ENCODE measurements around the gene APEX1. TPM values are rescaled to one million over a fixed set of nuclear protein-coding genes. Genes with fewer than 3 reads are reported as not detected.
"Not testable (repeated sequence)": the region's sequence is repeated elsewhere in the genome, so short reads cannot be mapped to it uniquely, and the experiment has no call there.

The APEX1 gene
- total RNA-seq, 1 donor from 2014 or later = 129 TPM

DNA sequence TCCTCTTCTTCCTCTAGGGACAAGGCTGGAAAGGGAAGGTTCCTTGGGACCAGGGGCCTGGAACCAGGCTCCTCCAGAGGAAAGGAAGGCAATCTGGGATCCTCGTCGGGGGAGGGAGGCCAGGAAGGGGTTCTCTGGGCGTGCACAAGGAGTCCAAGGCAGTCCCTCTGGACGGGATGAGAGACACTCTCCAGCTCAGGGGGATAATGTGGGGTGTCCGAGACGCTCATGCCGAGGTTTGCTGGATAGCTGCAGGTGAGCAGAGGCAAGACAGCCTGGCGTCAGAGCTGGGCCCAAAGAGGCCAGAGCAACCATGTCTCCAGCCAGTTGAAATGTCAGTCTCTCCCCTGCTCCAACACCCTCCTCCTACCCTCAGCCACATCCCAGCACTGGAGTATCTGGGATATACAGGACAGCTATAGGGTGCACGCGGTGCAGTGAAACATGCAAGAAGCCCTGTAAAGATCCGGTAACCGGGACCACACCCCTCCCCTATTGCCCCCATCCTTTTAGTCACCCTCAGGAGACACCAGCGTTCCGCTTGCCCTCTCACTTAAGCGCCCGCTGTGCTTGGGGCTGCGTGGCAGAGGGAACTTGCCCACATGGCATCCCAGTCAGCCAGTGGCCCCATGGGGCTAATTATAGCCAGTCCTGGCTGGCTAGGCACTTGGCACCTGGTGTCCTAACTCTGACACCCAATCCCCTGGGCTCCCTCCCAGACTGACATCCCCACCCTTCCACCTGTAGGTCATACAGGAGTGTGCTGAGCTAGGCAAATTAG is 19.3 kb upstream of the APEX1 start, which contains the start of gene KLHL33:
KLHL33 (minus strand) TSS at position 585 of the 781 bp plus-strand sequence; CDS start at position 230, 355 bp downstream.
- DNase-seq (ENCODE audit: low spot score) = no peak

GRCh38 chr14:20436363-20436755 is 18.7 kb upstream of the APEX1 start:
- no peak for DNase-seq (ENCODE audit: low spot score)

GRCh38 chr14:20438664-20439063 is 16.4 kb upstream of the APEX1 start:
- DNase-seq (ENCODE audit: low spot score) = no peak

DNA sequence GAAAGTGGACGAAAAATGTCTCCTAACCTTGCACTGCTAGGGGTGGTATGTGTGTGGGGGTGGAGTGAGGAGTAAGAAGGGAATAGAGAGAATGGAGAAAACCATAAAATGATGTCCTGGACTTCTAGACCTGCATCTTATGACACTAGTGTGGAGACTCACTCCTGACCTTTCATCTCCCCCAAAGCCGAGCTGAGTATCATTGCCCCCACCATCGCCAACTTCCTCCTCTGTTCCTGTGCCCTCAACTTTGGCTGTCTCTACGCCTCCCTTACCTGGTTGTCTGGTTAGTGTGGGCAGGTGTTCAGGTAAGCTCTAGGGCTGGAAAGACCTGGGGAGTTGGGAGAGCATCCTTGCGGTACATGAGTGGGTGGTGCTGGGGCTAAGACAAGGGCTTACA is 14.6 kb upstream of the APEX1 start:
- DNase-seq (ENCODE audit: low spot score) = no peak

DNA sequence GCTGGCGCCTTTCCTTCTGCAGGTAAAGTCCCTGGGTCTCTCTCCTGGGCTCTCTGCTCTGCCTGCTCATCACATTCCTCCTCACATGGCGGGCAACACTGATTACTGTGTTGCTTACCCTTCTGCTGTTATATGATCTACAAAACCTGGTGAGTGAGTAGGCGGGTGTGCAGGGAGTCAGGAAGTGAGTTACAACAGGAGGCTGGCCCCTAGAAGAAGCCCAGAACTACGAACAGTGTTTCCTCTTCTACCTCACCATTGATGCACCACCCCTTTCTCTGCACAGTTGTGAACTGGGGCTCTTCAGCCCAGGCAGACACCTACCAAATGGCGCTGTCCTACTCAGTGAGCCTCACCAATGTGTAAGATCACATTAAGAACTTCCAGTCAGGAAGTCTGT is 14.1 kb upstream of the APEX1 start:
- DNase-seq (ENCODE audit: low spot score) = no peak

- no peak for DNase-seq (ENCODE audit: low spot score)
Measured at GRCh38 chr14:20441461-20441860, 13.6 kb upstream of the APEX1 start.

GRCh38 chr14:20443650-20444049 is 11.4 kb upstream of the APEX1 start:
- not testable (repeated sequence) for DNase-seq (ENCODE audit: low spot score)

DNA sequence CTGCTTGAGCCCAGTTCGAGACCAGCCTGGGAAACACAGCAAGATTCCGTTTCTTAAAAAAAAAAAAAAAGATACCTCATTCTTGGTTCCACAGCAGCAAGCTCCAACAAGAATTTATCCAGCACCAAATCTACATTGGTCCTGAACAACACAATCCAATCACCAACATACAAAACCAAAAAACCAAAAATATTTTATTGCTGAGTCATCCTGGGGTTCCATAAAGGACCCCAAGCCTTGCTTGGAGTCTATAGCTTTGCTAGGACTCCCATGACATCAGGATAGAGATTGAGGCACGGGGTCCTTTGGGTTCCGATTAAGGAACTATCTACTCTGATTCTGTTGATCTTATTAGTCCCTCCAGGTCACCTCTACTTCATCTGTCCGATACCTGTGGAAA is 8.1 kb upstream of the APEX1 start:
- DNase-seq (ENCODE audit: low spot score) = no peak

GRCh38 chr14:20452831-20453230 is 2.2 kb upstream of the APEX1 start:
- DNase-seq (ENCODE audit: low spot score) = not testable (repeated sequence)

DNA sequence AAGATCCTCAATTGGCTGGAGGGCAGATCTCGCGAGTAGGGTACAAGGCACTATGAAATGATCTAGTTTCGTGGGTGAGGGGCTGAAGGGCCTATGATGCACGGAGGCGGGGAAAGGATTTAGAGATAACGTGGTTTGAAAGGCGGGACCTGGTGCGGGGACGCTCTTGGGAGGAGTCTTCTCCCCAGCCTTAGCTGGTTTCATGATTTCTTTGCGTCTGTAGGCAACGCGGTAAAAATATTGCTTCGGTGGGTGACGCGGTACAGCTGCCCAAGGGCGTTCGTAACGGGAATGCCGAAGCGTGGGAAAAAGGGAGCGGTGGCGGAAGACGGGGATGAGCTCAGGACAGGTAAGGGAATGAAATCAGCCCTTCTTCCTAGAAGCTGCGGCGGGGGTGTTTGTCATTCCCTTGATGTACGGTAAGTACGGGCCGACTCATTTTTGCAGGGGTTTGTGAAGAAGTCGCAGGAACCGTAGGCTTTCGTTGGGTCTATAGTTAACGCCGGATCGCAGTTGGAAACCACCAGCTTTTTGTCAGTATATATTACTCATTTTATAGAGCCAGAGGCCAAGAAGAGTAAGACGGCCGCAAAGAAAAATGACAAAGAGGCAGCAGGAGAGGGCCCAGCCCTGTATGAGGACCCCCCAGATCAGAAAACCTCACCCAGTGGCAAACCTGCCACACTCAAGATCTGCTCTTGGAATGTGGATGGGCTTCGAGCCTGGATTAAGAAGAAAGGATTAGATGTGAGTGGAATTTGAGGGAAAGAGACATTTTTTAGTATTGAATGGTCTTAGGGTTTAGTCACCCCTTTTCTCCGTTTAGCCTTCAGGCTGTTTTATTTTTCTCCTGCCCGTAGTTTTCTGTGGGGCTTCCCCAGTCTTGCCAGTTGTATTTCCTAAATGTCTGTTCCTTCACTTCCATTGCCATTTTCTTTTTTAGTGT is 602 bp downstream of the APEX1 start:
- no peak for DNase-seq (ENCODE audit: low spot score)

GRCh38 chr14:20456971-20457370 is 1.9 kb downstream of the APEX1 start:
- DNase-seq (ENCODE audit: low spot score) = no peak

- DNase-seq (ENCODE audit: low spot score) = no peak
Measured at GRCh38 chr14:20458031-20458789, 3.2 kb downstream of the APEX1 start.

GRCh38 chr14:20460458-20461224 is 5.6 kb downstream of the APEX1 start:
- peak; percentile 27 for DNase-seq (ENCODE audit: low spot score)

- DNase-seq (ENCODE audit: low spot score) = peak; percentile 100
Measured at GRCh38 chr14:20461225-20462141, 6.5 kb downstream of the APEX1 start, which contains the start of gene PIP4P1. Gene PIP4P1, minus strand, starts transcription at chr14:20461434. Its CDS starts 109 bp downstream, at chr14:20461325.

DNA sequence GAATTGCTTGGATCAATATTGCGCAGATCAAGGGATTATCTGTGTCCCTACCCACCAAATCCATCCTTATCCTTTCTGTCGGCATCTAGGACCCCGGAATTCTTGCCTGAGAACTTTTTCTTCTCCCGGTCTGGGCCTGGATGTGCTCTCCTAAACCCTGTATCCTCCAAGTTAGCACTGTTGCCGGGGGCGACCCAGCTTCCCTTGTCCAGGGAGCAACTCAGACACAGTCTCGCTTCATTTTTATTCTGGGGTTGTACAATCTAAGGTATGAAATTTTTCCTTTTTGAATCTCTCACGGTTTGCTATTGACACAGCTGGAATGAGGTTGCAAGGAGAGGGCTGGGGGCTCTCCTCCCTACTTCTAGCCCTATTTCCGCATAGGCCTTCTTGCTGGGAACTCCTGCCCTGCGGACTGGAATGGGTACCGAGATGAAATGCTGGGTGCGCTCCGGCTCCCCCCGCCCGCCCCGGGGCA is 13.8 kb downstream of the APEX1 start:
- DNase-seq (ENCODE audit: low spot score) = no peak

DNA sequence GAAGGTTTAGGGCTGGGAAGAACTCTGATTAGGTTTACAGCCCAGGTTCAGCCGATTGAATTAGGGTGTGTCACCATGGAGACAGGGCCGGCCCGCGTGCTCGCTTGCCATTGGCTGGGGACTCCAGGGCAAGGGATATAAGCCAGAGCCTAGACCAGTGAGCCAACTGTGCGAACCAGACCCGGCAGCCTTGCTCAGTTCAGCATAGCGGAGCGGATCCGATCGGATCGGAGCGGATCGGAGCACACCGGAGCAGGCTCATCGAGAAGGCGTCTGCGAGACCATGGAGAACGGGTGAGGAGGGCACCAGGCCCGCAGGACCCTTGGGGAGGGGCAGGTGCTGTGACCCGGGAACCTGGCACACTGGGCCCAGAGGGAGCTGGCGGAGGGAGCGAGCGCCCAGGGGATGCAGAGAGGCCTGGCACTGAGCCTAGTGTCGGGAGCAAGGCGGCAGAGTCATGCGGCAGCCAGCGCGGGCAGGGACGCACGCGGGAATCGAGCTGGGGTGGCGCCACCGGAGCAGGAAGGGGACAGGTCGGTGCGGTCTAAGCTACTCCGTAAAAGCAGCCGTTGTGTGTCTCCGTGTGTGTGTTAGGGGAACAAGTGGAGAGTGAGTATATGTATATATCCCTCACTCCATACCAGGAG is 14.3 kb downstream of the APEX1 start, which contains the start of gene PNP:
PNP (plus strand) TSS at position 165 of the 648 bp plus-strand sequence; CDS start at position 284, 119 bp downstream.
- peak; percentile 92 for DNase-seq (ENCODE audit: low spot score)

GRCh38 chr14:20469890-20470602 is 15.0 kb downstream of the APEX1 start:
- peak; percentile 20 for DNase-seq (ENCODE audit: low spot score)

DNA sequence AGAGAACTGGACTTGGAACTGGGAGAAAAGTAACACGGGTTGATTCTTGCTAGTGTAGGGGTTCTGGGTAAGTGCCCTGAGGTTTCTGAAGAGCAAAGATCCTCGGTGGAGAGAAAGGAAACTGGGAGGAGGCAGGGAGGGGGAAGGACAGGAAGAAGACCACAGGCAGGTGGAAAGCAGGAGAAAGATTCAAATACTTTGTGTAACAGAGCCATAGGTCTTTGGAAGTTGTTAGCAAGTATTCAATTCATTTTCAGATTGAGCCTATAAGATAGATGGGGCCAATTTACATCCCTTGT is 15.5 kb downstream of the APEX1 start:
- no peak for DNase-seq (ENCODE audit: low spot score)

Measured in mucosa of gallbladder (tissue), 1 donor.